ENCODE measurements around the gene EEF1A2.

Gene EEF1A2

GRCh38 chr20:63498960-63499337 is at the start of gene EEF1A2:
TSS of gene EEF1A2 (minus strand) at chr20:63499083. CDS start at chr20:63497763, 1,320 bp downstream.
- DNase-seq = peak; percentile 93

GRCh38 chr20:63548542-63548941 is 49.7 kb upstream of the EEF1A2 start:
- DNase-seq = no peak

GRCh38 chr20:63547725-63548480 is 49.0 kb upstream of the EEF1A2 start, which contains the start of gene SRMS:
TSS of gene SRMS (minus strand) at chr20:63547749. CDS start at chr20:63547463, 286 bp downstream.
- DNase-seq = no peak

GRCh38 chr20:63546956-63547724 is 48.3 kb upstream of the EEF1A2 start:
- DNase-seq = no peak

GRCh38 chr20:63546256-63546955 is 47.5 kb upstream of the EEF1A2 start:
- DNase-seq = no peak

GRCh38 chr20:63545814-63546213 is 46.9 kb upstream of the EEF1A2 start:
- no peak for DNase-seq

- DNase-seq = peak; percentile 100
Observed at GRCh38 chr20:63544958-63545516, 46.2 kb upstream of the EEF1A2 start.

- DNase-seq = no peak
Observed at GRCh38 chr20:63544241-63544957, 45.5 kb upstream of the EEF1A2 start.

- no peak for DNase-seq
Observed at GRCh38 chr20:63543733-63544132, 44.9 kb upstream of the EEF1A2 start.

GRCh38 chr20:63543131-63543530 is 44.2 kb upstream of the EEF1A2 start:
- no peak for DNase-seq

GRCh38 chr20:63542696-63543095 is 43.8 kb upstream of the EEF1A2 start:
- no peak for DNase-seq

- no peak for DNase-seq
Observed at GRCh38 chr20:63542031-63542559, 43.2 kb upstream of the EEF1A2 start.

- no peak for DNase-seq
Observed at GRCh38 chr20:63541371-63541770, 42.5 kb upstream of the EEF1A2 start.

- DNase-seq = no peak
Observed at GRCh38 chr20:63540417-63541186, 41.7 kb upstream of the EEF1A2 start.

- no peak for DNase-seq
Observed at GRCh38 chr20:63539441-63540370, 40.8 kb upstream of the EEF1A2 start.

- no peak for DNase-seq
Observed at GRCh38 chr20:63539092-63539430, 40.2 kb upstream of the EEF1A2 start.

- DNase-seq = peak; percentile 100
Observed at GRCh38 chr20:63538204-63539091, 39.6 kb upstream of the EEF1A2 start.

GRCh38 chr20:63537525-63538203 is 38.8 kb upstream of the EEF1A2 start:
- peak; percentile 100 for DNase-seq
